RCC 7860 (cell line): ENCODE measurements around the gene CCT5.
"Not testable (repeated sequence)": the region's sequence is repeated elsewhere in the genome, so short reads cannot be mapped to it uniquely, and the experiment has no call there.

Experiments
- DNase-seq: peaks from one replicate; pipeline ENCODE4 v3.0.0-alpha.2; 2015; ENCODE audit warnings: low spot score
- FAIRE-seq: peaks from 2 replicates; lab custom pipeline; 2012; peaks lifted over from hg19 to GRCh38; lab: Jason Lieb, UNC

Gene CCT5

GRCh38 chr5:10297646-10298204 lies 47.6 kb downstream of the CCT5 start:
- FAIRE-seq (no peak), DNase-seq (no peak)

GRCh38 chr5:10300246-10300645 lies 50.2 kb downstream of the CCT5 start:
- FAIRE-seq (no peak), DNase-seq (no peak)

- no peak for DNase-seq
- FAIRE-seq, result no peak
Measured at GRCh38 chr5:10301266-10301665, 51.2 kb downstream of the CCT5 start.

- no peak for FAIRE-seq
- DNase-seq, result no peak
Measured at GRCh38 chr5:10301842-10302610, 51.9 kb downstream of the CCT5 start.

- FAIRE-seq, result no peak
- no peak for DNase-seq
Measured at GRCh38 chr5:10303201-10303600, 53.1 kb downstream of the CCT5 start.

- FAIRE-seq (no peak), DNase-seq (no peak)
Measured at GRCh38 chr5:10303699-10304170, 53.7 kb downstream of the CCT5 start.

- FAIRE-seq, result no peak
- no peak for DNase-seq
Measured at GRCh38 chr5:10304932-10305331, 54.9 kb downstream of the CCT5 start.

GRCh38 chr5:10306114-10306513 lies 56.0 kb downstream of the CCT5 start:
- no peak for DNase-seq
- FAIRE-seq, result no peak

GRCh38 chr5:10306806-10307205 lies 56.7 kb downstream of the CCT5 start:
- no peak for DNase-seq
- no peak for FAIRE-seq

GRCh38 chr5:10307206-10308148 lies 57.4 kb downstream of the CCT5 start, which contains the start of gene CMBL:
Gene CMBL (minus strand): TSS chr5:10307902. CDS start chr5:10290762, 17,140 bp downstream.
- FAIRE-seq, result no peak
- peak; percentile 56 for DNase-seq

- FAIRE-seq, result no peak
- DNase-seq, result no peak
Measured at GRCh38 chr5:10308844-10309243, 58.8 kb downstream of the CCT5 start.

- FAIRE-seq (peak; percentile 81), DNase-seq (peak; percentile 65)
Measured at GRCh38 chr5:10310066-10310779, 60.1 kb downstream of the CCT5 start.

GRCh38 chr5:10310835-10311570 lies 60.9 kb downstream of the CCT5 start:
- not testable (repeated sequence) for FAIRE-seq
- DNase-seq, result peak; percentile 44

GRCh38 chr5:10311595-10312425 lies 61.7 kb downstream of the CCT5 start:
- FAIRE-seq, result no peak

GRCh38 chr5:10315201-10315600 lies 65.1 kb downstream of the CCT5 start:
- DNase-seq (no peak), FAIRE-seq (no peak)

More at GRCh38 chr5:10311595-10312425, 61.7 kb downstream of the CCT5 start:
- DNase-seq, result no peak
